DND-41 (cell line): Measurements from ENCODE around the gene PLSCR4.

Experiments used
- ATAC-seq: fragments of 200-7000 bp; cut with Tn5 transposase; 3 replicates; pipeline ENCODE4 v1.9.1; 2021; ENCODE audit warnings: low read depth; ENCODE audit not compliant: insufficient read depth
- DNase-seq: peaks from one replicate; pipeline ENCODE4 v3.0.0-alpha.2; 2020
- H2AFZ ChIP-seq: 2 replicates; pipeline ENCODE4 v1.6.0; 2012; ENCODE audit warnings: low read depth, low read length
- H3K27ac ChIP-seq: 2 replicates; pipeline ENCODE4 v1.5.1; 2012; ENCODE audit warnings: low read length, inconsistent platforms
- H3K27me3 ChIP-seq: fragments of 200-600 bp; sonication (generic); 2 replicates; pipeline ENCODE4 v1.6.0; 2012; ENCODE audit warnings: low read length, mild to moderate bottlenecking, inconsistent platforms; ENCODE audit not compliant: insufficient read depth, poor library complexity
- H3K36me3 ChIP-seq: 2 replicates; pipeline ENCODE4 v1.5.1; 2012; ENCODE audit warnings: low read length, inconsistent platforms; ENCODE audit not compliant: insufficient read depth
- H3K4me1 ChIP-seq: 2 replicates; pipeline ENCODE4 v1.5.1; 2012; ENCODE audit warnings: mild to moderate bottlenecking, low read length; ENCODE audit not compliant: insufficient read depth
- H3K4me2 ChIP-seq: 2 replicates; pipeline ENCODE4 v1.6.0; 2012; ENCODE audit warnings: mild to moderate bottlenecking, moderate library complexity, low read length, inconsistent platforms; ENCODE audit not compliant: insufficient read depth
- H3K4me3 ChIP-seq, 2 experiments: fragments of 200-600 bp in 1 of 2; shearing (Covaris generic) in 1 of 2; 2 replicates each; pipeline ENCODE4 v1.5.1; 2012 to 2016; ENCODE audit warnings: inconsistent platforms in 2 of 2, low read length in 2 of 2, mild to moderate bottlenecking in 2 of 2, low read depth in 1 of 2, moderate library complexity in 1 of 2
- H3K79me2 ChIP-seq: 2 replicates; pipeline ENCODE4 v1.6.0; 2012; ENCODE audit warnings: low read length, inconsistent platforms; ENCODE audit not compliant: insufficient read depth
- H3K9ac ChIP-seq: 2 replicates; pipeline ENCODE4 v1.6.0; 2012; ENCODE audit warnings: low read depth, mild to moderate bottlenecking, inconsistent platforms, low read length, moderate library complexity
- H3K9me3 ChIP-seq: 2 replicates; pipeline ENCODE4 v1.5.1; 2012; ENCODE audit warnings: low read length, moderate library complexity, mild to moderate bottlenecking, inconsistent platforms; ENCODE audit not compliant: insufficient read depth, severe bottlenecking
- H4K20me1 ChIP-seq: 2 replicates; pipeline ENCODE4 v1.6.0; 2012; ENCODE audit warnings: low read length; ENCODE audit not compliant: insufficient read depth
- CTCF ChIP-seq: IDR thresholded peaks from 2 replicates; pipeline ENCODE4 v1.5.1; 2012; ENCODE audit warnings: borderline replicate concordance, low read length, moderate library complexity, mild to moderate bottlenecking; ENCODE audit not compliant: poor library complexity, severe bottlenecking; ENCODE audit errors: extremely low read depth
- EZH2 ChIP-seq: IDR thresholded peaks from 3 replicates; pipeline ENCODE4 v1.6.1; 2012; ENCODE audit warnings: borderline replicate concordance, low read depth, mild to moderate bottlenecking, moderate library complexity, low read length, inconsistent platforms; ENCODE audit not compliant: severe bottlenecking

Gene PLSCR4

GRCh38 chr3:146162561-146162960, 88.3 kb downstream of the PLSCR4 start:
- Histone ChIP-seq H3K27me3 (no peaks in the 10 kb centered on the region), H3K9ac (no peak overlapping the region), H3K4me1 (no peaks in the 10 kb centered on the region), H3K9me3 (no peaks in the 10 kb centered on the region), H3K4me3 (no peak overlapping the region), H3K27ac (no peak overlapping the region), H3K36me3 (no peaks in the 10 kb centered on the region), H2AFZ (no peak overlapping the region), H3K79me2 (no peaks in the 10 kb centered on the region), H4K20me1 (no peaks in the 10 kb centered on the region), H3K4me2 (no peak overlapping the region)
- TF ChIP-seq EZH2, result no peak
- TF ChIP-seq CTCF, result no peak
- DNase-seq, result no peak
- ATAC-seq, result no peak

- DNase-seq, result no peak
- no peak overlapping the region for H3K4me3 ChIP-seq
- H3K36me3 ChIP-seq, result no peaks in the 10 kb centered on the region
- no peak overlapping the region for H3K9ac ChIP-seq
- H3K4me2 ChIP-seq, result no peak overlapping the region
- no peaks in the 10 kb centered on the region for H3K79me2 ChIP-seq
- H2AFZ ChIP-seq, result no peak overlapping the region
- no peak overlapping the region for H3K27ac ChIP-seq
- no peak for ATAC-seq
- H3K9me3 ChIP-seq, result no peaks in the 10 kb centered on the region
- H3K27me3 ChIP-seq, result no peaks in the 10 kb centered on the region
- H4K20me1 ChIP-seq, result no peaks in the 10 kb centered on the region
- TF ChIP-seq CTCF (no peak), EZH2 (no peak)
- H3K4me1 ChIP-seq, result no peaks in the 10 kb centered on the region
Measured at GRCh38 chr3:146161663-146162002, 89.3 kb downstream of the PLSCR4 start.

GRCh38 chr3:146160964-146161662, 89.8 kb downstream of the PLSCR4 start, which contains the start of gene PLOD2:
Gene PLOD2 (minus strand): TSS chr3:146161184. CDS start chr3:146160989, 195 bp downstream.
- H3K36me3 ChIP-seq, result no peaks in the 10 kb centered on the region

More at GRCh38 chr3:146160964-146161662, 89.8 kb downstream of the PLSCR4 start, which contains the start of gene PLOD2:
- no peak for TF ChIP-seq EZH2
- no peak for TF ChIP-seq CTCF
- Histone ChIP-seq H3K79me2 (no peaks in the 10 kb centered on the region), H4K20me1 (no peaks in the 10 kb centered on the region), H3K9me3 (no peaks in the 10 kb centered on the region), H3K9ac (no peak within 1 kb of the TSS), H3K27ac (no peak within 1 kb of the TSS), H3K27me3 (no peaks in the 10 kb centered on the region), H3K4me1 (no peaks in the 10 kb centered on the region), H3K4me2 (no peak within 1 kb of the TSS), H3K4me3 (no peak within 1 kb of the TSS), H2AFZ (no peak within 1 kb of the TSS)
- DNase-seq (no peak), ATAC-seq (no peak)
